SK-N-SH (cell line): Measurements from ENCODE around the gene PSG1. TPM values are rescaled to one million over a fixed set of nuclear protein-coding genes. Genes with fewer than 3 reads are reported as not detected.
"Not testable (repeated sequence)": the region's sequence is repeated elsewhere in the genome, so short reads cannot be mapped to it uniquely, and the experiment has no call there.

Experiments used
- CTCF ChIA-PET: fragments of 300-600, 350-600 bp; formaldehyde crosslinking; extraction: SDS; loops from one replicate; lab custom pipeline; 2021; lab: Yijun Ruan, JAX
- POLR2A ChIA-PET: fragments of 350-600 bp; sonication (Branson Sonifier 250); formaldehyde crosslinking; extraction: SDS; loops from one replicate; lab custom pipeline; 2020; ENCODE audit warnings: antibody characterized with exemption, inconsistent platforms; lab: Yijun Ruan, JAX
- DNase-seq: peaks from one replicate; pipeline ENCODE4 v3.0.0; 2012
- H2AFZ ChIP-seq: fragments of 200-600 bp; sonication (generic); 2 replicates; pipeline ENCODE4 v1.8.1; 2016; ENCODE audit warnings: antibody characterized with exemption, mild to moderate bottlenecking, low read depth
- H3F3A ChIP-seq: fragments of 200-600 bp; sonication (generic); replicated peaks from 2 replicates; pipeline ENCODE3; 2016; ENCODE audit warnings: antibody characterized with exemption, mild to moderate bottlenecking; ENCODE audit not compliant: insufficient read depth
- H3K27ac ChIP-seq, 2 experiments: fragments of 200-500 bp in 1 of 2; fragments of 200-600 bp in 1 of 2; sonication (Bioruptor generic) in 1 of 2; sonication (generic), shearing (Covaris generic) in 1 of 2; 2 replicates each; pipeline versions ENCODE4 v1.5.1 to v1.6.1; 2014 to 2016; ENCODE audit warnings: low read depth in 2 of 2, inconsistent platforms in 1 of 2, low read length in 1 of 2, mild to moderate bottlenecking in 1 of 2, mixed read lengths in 1 of 2
- H3K27me3 ChIP-seq: fragments of 200-600 bp; sonication (generic), shearing (Covaris generic); 2 replicates; pipeline ENCODE4 v1.6.1; 2016; ENCODE audit warnings: mixed run types; ENCODE audit not compliant: insufficient read depth
- H3K36me3 ChIP-seq, 2 experiments: fragments of 200-500 bp in 1 of 2; fragments of 200-600 bp in 1 of 2; sonication (Bioruptor generic) in 1 of 2; sonication (generic) in 1 of 2; replicated peaks in 1 of 2; 2 replicates each; pipeline versions ENCODE3 to v1.5.1; 2014 to 2016; ENCODE audit warnings: low read length in 1 of 2, mild to moderate bottlenecking in 1 of 2; ENCODE audit not compliant: insufficient read depth in 2 of 2, control insufficient read depth in 1 of 2
- H3K4me1 ChIP-seq, 2 experiments: fragments of 200-500 bp in 1 of 2; fragments of 200-600 bp in 1 of 2; sonication (Bioruptor generic) in 1 of 2; sonication (generic), shearing (Covaris generic) in 1 of 2; 2 replicates each; pipeline versions ENCODE4 v1.5.1 to v1.6.1; 2014 to 2016; ENCODE audit warnings: low read depth in 1 of 2, low read length in 1 of 2, mixed run types in 1 of 2; ENCODE audit not compliant: insufficient read depth in 2 of 2, control insufficient read depth in 1 of 2
- H3K4me2 ChIP-seq: fragments of 200-600 bp; sonication (generic), shearing (Covaris generic); 2 replicates; pipeline ENCODE4 v1.6.1; 2017; ENCODE audit warnings: mixed run types
- H3K4me3 ChIP-seq, 2 experiments: fragments of 200-500 bp in 1 of 2; fragments of 200-600 bp in 1 of 2; sonication (Bioruptor generic) in 1 of 2; sonication (generic), shearing (Covaris generic) in 1 of 2; 2 replicates each; pipeline versions ENCODE4 v1.5.1 to v1.8.1; 2014 to 2016; ENCODE audit warnings: low read depth in 2 of 2, inconsistent platforms in 1 of 2, low read length in 1 of 2, mild to moderate bottlenecking in 1 of 2, mixed read lengths in 1 of 2, moderate library complexity in 1 of 2
- H3K79me2 ChIP-seq: fragments of 200-600 bp; sonication (generic); 2 replicates; pipeline ENCODE4 v1.8.1; 2017; ENCODE audit warnings: mild to moderate bottlenecking; ENCODE audit not compliant: insufficient read depth
- H3K9ac ChIP-seq: fragments of 200-600 bp; sonication (generic); 2 replicates; pipeline ENCODE4 v1.6.1; 2017; ENCODE audit warnings: mixed run types
- H3K9me2 ChIP-seq: fragments of 200-600 bp; sonication (generic); 2 replicates; pipeline ENCODE4 v1.6.1; 2017; ENCODE audit warnings: mixed run types
- H3K9me3 ChIP-seq: fragments of 200-600 bp; sonication (generic); 2 replicates; pipeline ENCODE4 v1.6.1; 2017; ENCODE audit warnings: mixed run types, mild to moderate bottlenecking, moderate library complexity
- H4K20me1 ChIP-seq: fragments of 200-600 bp; sonication (generic); 2 replicates; pipeline ENCODE4 v1.6.1; 2017; ENCODE audit warnings: mild to moderate bottlenecking, mixed run types; ENCODE audit not compliant: insufficient read depth
- FOSL2 ChIP-seq: IDR thresholded peaks from 2 replicates; pipeline ENCODE4 v1.4.0; 2012; ENCODE audit warnings: low read depth, mild to moderate bottlenecking, moderate library complexity, borderline replicate concordance
- JUND ChIP-seq: IDR thresholded peaks from 2 replicates; pipeline ENCODE4 v1.4.0; 2012
- TCF12 ChIP-seq: IDR thresholded peaks from 2 replicates; pipeline ENCODE4 v1.4.0; 2012
- WGBS: methylation state at CpG from one replicate; pipeline ENCODE4 v1.1.6; 2017; ENCODE audit warnings: low lambda C conversion rate; 5-methylcytosine and 5-hydroxymethylcytosine counted together
- polyA plus RNA-seq, 3 experiments: library from polyadenylated mRNA; depleted of rRNA; stranded (reverse); fragments of >200 nt; gene quantifications; 2 replicates each; pipeline ENCODE4 v1.2.3, GENCODE V29; 2012

The PSG1 gene
- polyA plus RNA-seq, 1 of the 3 experiments (the other 2 are of a cell fraction): 0.18 TPM

GRCh38 chr19:42898656-42899055, 19.1 kb upstream of the PSG1 start:
- H3K27ac ChIP-seq, H4K20me1 ChIP-seq, CTCF ChIA-PET, H3K36me3 ChIP-seq, POLR2A ChIA-PET, H3K79me2 ChIP-seq, H3K27me3 ChIP-seq, H3K9ac ChIP-seq, H3K9me3 ChIP-seq, H3K4me1 ChIP-seq, H3F3A ChIP-seq, H3K9me2 ChIP-seq, H3K4me2 ChIP-seq, H3K4me3 ChIP-seq, H2AFZ ChIP-seq, DNase-seq: not testable (repeated sequence)
- 12% methylated on average over 1 of the region's 1 CpG for WGBS

DNA sequence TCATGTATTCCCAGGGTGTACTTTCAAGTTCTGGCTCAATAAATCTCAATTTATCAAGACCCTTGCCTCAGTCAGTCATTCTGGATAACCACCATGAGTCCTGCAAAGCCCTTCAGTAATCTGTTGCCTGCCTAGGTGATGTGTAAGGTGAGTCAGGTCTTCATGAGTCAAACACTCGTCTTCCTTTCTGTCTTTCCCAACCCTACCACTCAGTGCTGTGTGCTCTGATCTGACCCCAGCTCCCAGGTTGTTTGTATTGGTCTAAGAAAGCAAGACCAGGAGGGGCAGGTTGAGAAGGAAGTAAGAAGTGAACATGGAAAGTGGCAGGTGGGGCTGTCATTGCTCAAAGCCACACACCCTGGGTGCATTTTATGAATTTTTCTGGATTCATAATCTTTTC, 18.2 kb upstream of the PSG1 start:
- H3K79me2 ChIP-seq, H3K27ac ChIP-seq, H3K4me3 ChIP-seq, H4K20me1 ChIP-seq, H3K27me3 ChIP-seq, H3K4me1 ChIP-seq, H2AFZ ChIP-seq, H3K9me2 ChIP-seq, DNase-seq, H3K9ac ChIP-seq, H3K9me3 ChIP-seq, H3F3A ChIP-seq, POLR2A ChIA-PET, H3K36me3 ChIP-seq, CTCF ChIA-PET, H3K4me2 ChIP-seq: not testable (repeated sequence)
- 13% methylated on average over 1 of the region's 1 CpG for WGBS

- H3K27ac ChIP-seq, POLR2A ChIA-PET, H2AFZ ChIP-seq, CTCF ChIA-PET, H3K4me2 ChIP-seq, H3F3A ChIP-seq, H3K9ac ChIP-seq, H3K9me2 ChIP-seq, H3K27me3 ChIP-seq, H3K4me3 ChIP-seq, DNase-seq, H3K79me2 ChIP-seq, H3K36me3 ChIP-seq, H3K4me1 ChIP-seq, H4K20me1 ChIP-seq, H3K9me3 ChIP-seq: not testable (repeated sequence)
- WGBS: 27% methylated on average over 7 of the region's 7 CpGs
Measured at GRCh38 chr19:42890446-42890845, 10.9 kb upstream of the PSG1 start.

DNA sequence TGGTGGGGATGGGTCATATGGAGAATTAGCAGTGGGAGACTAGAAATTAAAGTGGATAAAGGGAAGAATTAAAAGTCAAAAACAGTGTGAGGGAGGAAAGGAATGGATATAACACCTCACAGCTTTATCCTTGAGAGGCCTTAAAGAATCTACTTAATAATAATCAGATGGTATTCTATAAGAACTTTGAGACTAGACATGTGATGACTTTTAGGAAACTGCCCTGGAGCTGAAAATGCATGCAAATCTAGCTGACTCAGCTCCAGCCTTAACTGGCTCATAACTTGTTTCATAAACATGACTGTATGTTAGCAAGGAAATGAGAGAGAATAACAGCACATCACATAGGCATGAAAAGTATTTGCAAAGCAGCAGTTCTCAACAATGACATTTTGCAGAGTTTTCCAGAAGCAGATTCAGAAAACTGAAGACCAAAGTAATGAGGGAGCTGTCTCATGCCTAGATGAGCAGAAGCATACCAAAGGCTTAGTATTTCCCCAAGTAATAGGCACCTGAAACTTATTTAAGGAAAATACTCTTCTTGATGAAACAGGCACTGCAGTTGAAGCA, 8.4 kb upstream of the PSG1 start:
- not testable (repeated sequence) for H3F3A ChIP-seq, H3K9me3 ChIP-seq, H3K9ac ChIP-seq, DNase-seq, H3K27me3 ChIP-seq
- TF ChIP-seq FOSL2: 0 out of 2 replicates have a peak, but pooled peaks have one; percentile 13
- peak; percentile 23; the same call in 1 of the 2 replicates for TF ChIP-seq TCF12
- TF ChIP-seq JUND: 0 out of 2 replicates have a peak, but pooled peaks have one; percentile 12
- TF ChIP-seq, all 33 proteins: peak for 3; not testable (repeated sequence) for 30
- H3K4me2 ChIP-seq, H3K4me3 ChIP-seq, H3K79me2 ChIP-seq, H3K9me2 ChIP-seq, CTCF ChIA-PET, POLR2A ChIA-PET, H3K36me3 ChIP-seq, H4K20me1 ChIP-seq, H3K4me1 ChIP-seq: not testable (repeated sequence)
- Histone ChIP-seq H2AFZ (peak overlapping the region; percentile 2; the same call in 1 of the 2 replicates), H3K27ac (peak overlapping the region in 1 of 2 experiments; percentile 20; a peak in 2 of 4 replicates)

DNA sequence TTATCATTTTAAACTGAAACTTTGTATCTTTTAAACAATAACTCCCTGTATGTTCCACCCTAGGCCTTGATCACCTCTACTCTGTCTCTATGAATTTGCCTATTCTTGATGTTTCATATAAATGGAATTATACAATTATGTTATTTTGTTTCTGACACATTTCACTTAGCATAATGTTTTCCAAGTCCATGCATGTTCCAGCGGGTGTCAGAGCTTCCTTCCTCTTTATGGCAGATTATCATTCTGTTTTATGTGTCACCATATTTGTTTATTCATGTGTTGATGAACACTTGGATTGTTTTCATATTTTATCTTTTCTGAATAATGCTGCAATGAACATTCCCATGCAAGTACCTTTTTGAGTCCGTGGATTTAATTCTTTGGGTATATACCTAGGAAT, 3.2 kb upstream of the PSG1 start:
- H3K9me2 ChIP-seq, H3K9me3 ChIP-seq, H3K27ac ChIP-seq, H3K4me3 ChIP-seq, H3K79me2 ChIP-seq, POLR2A ChIA-PET, H3K9ac ChIP-seq, DNase-seq, H3F3A ChIP-seq, H3K4me2 ChIP-seq, H2AFZ ChIP-seq, H4K20me1 ChIP-seq, H3K36me3 ChIP-seq, H3K4me1 ChIP-seq, CTCF ChIA-PET, H3K27me3 ChIP-seq: not testable (repeated sequence)
- 45% methylated on average over 2 of the region's 2 CpGs for WGBS

- H3K9ac ChIP-seq, H3K27me3 ChIP-seq, H2AFZ ChIP-seq, H3K4me3 ChIP-seq, H3K36me3 ChIP-seq, H4K20me1 ChIP-seq, H3K4me2 ChIP-seq, H3F3A ChIP-seq, H3K79me2 ChIP-seq, POLR2A ChIA-PET, DNase-seq, H3K4me1 ChIP-seq, H3K9me2 ChIP-seq, H3K27ac ChIP-seq, H3K9me3 ChIP-seq, CTCF ChIA-PET: not testable (repeated sequence)
- WGBS: 61% methylated on average over 5 of the region's 5 CpGs
Measured at GRCh38 chr19:42882010-42882409, 2.5 kb upstream of the PSG1 start.
